GM18505 (cell line): ENCODE measurements around the gene SHKBP1.

ENCODE experiments used
- ATAC-seq: cut with Tn5 transposase; IDR thresholded peaks from one replicate; pipeline ENCODE4 v1.9.1; 2021; ENCODE audit not compliant: unreplicated experiment
- POLR2A ChIP-seq: IDR thresholded peaks from 4 replicates; pipeline ENCODE4 v1.6.1; 2011; ENCODE audit warnings: borderline replicate concordance; ENCODE audit not compliant: insufficient read depth, insufficient read length; ENCODE audit errors: extremely low read depth

The SHKBP1 gene

DNA sequence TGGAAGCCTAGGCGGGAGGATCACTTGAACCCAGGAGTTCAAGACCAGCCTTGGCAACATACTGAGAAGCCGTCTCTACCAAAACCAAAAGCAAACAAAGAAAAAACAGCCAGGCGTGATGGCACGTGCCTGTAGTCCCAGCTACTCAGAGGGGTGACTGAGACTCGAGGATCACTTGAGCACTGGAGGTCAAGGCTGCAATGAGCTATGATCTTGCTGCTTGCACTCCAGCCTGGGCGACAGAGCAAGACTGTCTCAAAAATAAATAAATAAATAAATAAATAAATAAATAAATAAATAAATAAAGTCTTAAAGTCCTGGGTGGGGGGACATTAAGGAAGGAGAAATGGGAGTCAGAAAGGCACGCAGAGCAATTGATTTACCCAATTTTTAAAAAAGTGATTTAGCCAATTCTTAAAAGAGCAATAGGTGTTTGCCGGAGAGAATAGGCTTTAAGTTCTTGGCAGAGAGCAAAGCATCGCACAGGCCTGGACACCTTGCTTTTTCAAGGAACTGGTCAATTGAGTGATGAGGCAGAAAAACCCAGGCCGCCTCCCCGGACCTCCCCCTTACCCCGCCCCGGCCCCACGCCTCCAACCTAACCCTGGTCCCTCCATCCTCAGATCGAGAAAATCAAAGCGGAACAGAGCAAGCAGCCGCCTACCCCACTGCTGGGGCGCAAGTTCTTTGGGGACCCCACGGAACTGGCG is 9.5 kb upstream of the SHKBP1 start:
- no peak for ATAC-seq
- no peak for TF ChIP-seq POLR2A

DNA sequence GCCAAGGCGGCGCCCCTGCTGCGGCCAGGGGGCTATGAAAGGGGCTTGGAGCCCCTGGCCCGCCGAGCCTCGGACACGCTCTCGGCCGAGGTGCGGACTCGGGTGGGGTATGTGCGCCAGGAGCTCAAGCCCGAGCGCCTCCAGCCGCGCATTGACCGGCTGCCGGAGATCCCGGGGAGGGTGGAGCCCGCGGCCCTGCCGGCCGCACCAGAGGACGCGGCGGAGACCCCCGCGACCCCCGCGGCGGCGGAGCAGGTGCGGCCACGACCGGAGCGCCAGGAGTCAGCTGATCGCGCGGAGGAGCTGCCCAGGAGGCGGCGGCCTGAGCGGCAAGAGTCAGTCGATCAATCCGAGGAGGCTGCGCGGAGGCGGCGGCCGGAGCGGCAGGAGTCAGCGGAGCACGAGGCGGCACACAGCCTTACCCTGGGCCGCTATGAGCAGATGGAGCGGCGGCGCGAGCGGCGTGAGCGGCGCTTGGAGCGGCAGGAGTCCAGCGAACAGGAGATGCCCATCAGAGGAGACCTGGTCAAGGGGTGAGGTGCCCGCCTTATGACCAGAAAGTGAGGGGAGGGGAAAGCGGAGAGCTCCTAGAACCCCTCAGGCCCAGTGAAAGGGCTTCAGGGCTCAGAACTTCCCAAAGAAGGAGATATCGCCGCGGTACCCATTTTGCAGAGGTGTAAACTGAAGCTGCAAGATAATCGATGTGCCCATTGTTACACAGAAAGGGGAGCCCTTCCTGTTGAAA is 8.8 kb upstream of the SHKBP1 start:
- no peak for ATAC-seq
- TF ChIP-seq POLR2A, result no peak

DNA sequence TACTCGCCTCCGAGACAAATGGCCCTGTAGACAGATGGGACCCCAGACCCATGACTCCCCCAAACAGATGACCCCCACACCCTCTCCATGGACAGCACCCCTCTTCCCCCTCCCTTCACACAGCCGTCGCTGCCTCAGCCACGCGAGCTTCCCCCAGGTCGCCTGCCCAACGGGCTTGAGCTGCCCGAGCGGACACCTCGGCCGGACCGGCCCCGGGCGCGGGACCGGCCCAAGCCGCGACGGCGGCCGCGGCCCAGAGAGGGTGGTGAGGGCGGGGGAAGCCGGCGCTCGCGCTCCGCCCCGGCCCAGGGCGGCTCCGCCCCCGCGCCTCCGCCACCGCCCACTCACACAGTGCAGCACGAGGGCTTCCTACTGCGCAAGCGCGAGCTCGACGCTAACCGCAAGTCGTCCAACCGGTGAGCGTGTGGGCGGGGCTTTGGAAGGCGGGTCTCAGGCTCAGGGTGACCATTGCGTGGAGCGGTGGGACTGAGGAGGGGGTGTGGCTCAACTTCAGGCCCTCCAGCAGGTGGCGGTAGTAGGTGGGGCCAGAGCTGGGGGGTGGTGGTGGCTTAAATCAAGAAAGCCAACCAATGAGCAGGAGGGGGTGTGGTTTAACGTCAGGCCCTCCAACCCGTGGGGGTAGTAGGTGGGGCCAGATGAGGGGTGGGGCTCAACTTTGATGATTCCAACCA is 6.2 kb upstream of the SHKBP1 start:
- TF ChIP-seq POLR2A, result no peak
- peak; percentile 78 for ATAC-seq

GRCh38 chr19:40571005-40571318 is 5.7 kb upstream of the SHKBP1 start:
- no peak for ATAC-seq

DNA sequence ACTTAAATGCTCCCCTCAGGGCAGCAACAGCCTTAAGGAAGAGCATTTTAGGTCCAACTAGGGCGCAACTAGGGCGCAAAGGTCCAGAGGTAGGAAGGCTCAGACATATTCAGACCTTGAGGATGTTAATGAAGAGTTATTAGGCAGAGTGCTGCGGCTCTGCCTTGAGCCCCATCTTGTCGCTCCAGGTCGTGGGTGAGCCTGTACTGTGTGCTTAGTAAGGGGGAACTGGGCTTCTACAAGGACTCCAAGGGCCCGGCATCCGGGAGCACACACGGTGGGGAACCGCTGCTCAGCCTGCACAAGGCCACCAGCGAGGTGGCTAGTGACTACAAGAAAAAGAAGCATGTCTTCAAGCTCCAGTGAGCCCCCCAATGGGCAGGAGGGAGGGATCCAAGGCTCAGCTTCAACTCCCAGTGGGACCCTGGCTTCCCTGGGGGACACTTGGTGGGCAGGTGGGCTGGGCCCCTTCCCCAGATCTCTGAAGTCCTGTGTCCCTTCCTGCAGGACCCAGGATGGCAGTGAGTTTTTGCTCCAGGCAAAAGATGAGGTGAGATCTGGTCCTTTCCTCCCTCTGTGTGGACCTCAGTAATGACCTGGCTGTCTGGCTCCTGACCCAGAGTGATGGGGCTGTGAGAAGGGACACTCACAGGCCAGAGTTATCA is 4.7 kb upstream of the SHKBP1 start:
- TF ChIP-seq POLR2A, result no peak

More at GRCh38 chr19:40571005-40571318, 5.7 kb upstream of the SHKBP1 start:
- no peak for TF ChIP-seq POLR2A

GRCh38 chr19:40575326-40575725 is 1.3 kb upstream of the SHKBP1 start:
- ATAC-seq, result no peak
- no peak for TF ChIP-seq POLR2A

More for the DNA sequence above, 4.7 kb upstream of the SHKBP1 start:
- ATAC-seq, result no peak

DNA sequence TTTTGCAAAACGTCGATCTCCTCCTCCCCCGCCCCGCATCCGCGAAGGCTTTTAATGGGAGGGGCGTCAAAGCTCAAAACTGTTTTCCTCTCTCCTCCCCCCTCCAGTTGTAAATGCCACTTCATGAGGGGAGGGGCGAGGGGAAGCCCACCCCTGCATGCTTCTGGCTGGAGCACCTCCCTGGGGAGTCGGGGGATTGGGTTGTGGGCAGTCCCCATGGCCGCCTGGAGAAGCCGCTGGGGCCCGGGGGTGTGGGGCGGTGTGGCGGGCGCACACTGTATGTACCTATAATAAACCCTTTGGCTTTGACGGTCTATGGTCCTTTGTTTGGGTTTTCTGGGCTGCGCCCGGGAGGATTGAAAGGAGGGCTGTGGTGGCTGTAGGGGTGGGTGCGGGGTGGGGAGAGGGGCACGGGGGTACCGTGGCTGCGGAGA is 505 bp upstream of the SHKBP1 start:
- ATAC-seq, result peak; percentile 12
- TF ChIP-seq POLR2A, result no peak

DNA sequence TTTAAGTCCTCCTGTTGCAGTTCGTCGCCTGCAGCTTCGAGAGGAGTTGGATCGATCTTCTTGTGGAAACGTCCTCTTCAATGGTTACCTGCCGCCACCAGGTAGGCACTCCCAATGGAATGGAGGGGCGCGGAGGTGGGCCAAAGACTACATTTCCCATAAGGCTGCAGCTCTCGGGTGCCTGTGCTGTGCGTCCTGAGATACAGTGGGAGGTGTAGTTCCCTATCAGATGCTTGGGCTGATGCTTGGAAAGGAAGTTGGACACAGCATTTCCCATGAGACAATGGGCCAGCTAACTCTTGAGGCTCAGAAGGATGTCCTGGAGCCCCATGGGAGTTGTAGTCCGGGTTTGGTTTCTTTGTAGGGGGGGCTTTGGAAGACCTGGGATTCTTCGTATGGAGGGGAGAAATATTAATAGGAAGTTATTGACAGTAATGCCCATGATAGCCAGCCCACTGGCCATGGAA is 1.8 kb downstream of the SHKBP1 start:
- no peak for TF ChIP-seq POLR2A
- ATAC-seq, result no peak

DNA sequence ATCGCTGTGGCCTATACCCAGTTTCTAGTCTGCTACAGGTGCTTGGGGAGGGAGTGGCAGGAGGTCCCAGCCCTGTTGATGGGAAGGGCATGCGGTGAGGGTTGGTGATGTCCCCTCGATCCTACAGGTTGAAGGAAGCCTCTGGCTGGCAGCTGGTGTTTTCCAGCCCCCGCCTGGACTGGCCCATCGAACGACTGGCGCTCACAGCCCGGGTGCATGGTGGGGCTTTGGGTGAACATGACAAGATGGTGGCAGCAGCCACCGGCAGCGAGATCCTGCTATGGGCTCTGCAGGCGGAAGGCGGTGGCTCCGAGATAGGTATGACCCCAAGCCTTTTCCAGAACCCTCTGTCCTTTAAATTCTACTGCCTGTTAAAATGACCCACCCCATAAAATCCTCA is 3.9 kb downstream of the SHKBP1 start:
- no peak for TF ChIP-seq POLR2A
- ATAC-seq, result no peak

DNA sequence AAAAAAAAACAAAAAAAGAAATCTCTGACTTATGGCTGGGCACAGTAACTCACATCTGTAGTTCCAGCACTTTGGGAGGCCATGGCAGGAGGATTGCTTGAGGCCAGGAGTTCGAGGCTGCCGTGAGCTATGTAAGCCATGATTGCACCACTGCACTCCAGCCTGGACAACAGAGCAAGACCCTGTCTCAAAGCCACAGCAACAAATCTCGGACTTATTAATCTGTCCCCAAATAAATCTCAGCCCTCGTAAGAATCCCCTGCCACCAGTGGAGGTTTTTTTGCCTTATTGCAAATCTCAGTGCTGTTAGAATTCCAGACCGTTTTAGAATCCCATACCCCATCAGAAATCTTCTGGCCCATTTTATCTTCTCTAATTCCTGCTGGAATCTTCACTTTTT is 4.9 kb downstream of the SHKBP1 start:
- ATAC-seq, result no peak
- TF ChIP-seq POLR2A, result no peak

- TF ChIP-seq POLR2A, result no peak
- no peak for ATAC-seq
These were observed 5.8 kb downstream of the SHKBP1 start for GRCh38 chr19:40582467-40582866.

- TF ChIP-seq POLR2A, result no peak
- no peak for ATAC-seq
These were observed 6.6 kb downstream of the SHKBP1 start for GRCh38 chr19:40583283-40583682.

DNA sequence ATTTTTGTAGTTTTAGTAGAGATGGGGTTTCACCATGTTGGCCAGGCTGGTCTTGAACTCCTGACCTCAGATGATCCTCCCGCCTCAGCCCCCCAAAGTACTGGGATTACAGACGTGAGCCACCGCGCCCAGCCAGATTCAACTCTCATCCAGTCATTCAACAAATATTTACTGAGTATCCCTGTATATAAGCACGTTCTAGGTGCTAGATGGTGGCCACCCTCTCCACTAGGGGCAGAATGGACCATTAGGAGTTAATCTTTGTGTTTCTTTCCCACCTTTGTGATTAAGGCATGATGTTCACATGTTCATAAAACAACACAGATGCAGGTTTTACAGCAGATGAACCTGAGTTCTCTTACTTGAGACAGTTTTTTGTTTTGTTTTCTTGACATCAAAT is 7.3 kb downstream of the SHKBP1 start:
- no peak for TF ChIP-seq POLR2A
- ATAC-seq, result no peak
